ENCODE measurements around the gene TMPO.

DNA sequence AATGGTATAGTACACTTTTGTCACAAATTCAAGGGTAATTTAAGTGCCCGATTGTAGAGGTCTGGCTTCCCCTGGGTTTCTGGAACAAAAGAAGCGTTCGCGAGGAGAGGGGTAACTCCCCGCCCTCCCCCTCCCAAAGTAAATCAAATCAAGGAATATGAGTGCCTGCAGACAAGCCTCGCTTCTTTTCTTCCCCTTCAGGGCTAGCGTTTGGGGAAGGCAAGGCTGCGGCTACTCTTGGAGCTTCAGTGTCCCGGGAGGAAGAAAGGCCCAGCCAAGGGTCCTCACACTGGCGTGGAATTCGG lies 456 bp upstream of the TMPO start:
- TF ChIP-seq, protein P1, sequence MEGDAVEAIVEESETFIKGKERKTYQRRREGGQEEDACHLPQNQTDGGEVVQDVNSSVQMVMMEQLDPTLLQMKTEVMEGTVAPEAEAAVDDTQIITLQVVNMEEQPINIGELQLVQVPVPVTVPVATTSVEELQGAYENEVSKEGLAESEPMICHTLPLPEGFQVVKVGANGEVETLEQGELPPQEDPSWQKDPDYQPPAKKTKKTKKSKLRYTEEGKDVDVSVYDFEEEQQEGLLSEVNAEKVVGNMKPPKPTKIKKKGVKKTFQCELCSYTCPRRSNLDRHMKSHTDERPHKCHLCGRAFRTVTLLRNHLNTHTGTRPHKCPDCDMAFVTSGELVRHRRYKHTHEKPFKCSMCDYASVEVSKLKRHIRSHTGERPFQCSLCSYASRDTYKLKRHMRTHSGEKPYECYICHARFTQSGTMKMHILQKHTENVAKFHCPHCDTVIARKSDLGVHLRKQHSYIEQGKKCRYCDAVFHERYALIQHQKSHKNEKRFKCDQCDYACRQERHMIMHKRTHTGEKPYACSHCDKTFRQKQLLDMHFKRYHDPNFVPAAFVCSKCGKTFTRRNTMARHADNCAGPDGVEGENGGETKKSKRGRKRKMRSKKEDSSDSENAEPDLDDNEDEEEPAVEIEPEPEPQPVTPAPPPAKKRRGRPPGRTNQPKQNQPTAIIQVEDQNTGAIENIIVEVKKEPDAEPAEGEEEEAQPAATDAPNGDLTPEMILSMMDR (IDR thresholded peaks at IDR 0.05; ENCODE audit: low read length) = no peak
- TF ChIP-seq EZH2 (optimal IDR thresholded peaks at IDR 0.05; ENCODE audit: low read depth, low read length) (no peak), EZH2phosphoT487 (IDR thresholded peaks at IDR 0.05; ENCODE audit: low read length) (no peak)
